Upper lobe of left lung (tissue), 6 donors: ENCODE measurements around the gene PACS1. TPM values are rescaled to one million over a fixed set of nuclear protein-coding genes. Genes with fewer than 3 reads are reported as not detected.

Experiments used
- ATAC-seq, 2 donors: fragments of 200-7000 bp; cut with Tn5 transposase; one replicate each; pipeline ENCODE4 v1.9.1; 2022; ENCODE audit warnings: mild to moderate bottlenecking in 2 of 2, moderate library complexity in 2 of 2; ENCODE audit not compliant: low FRiP score in 2 of 2
- DNase-seq, 2 donors: peaks; one replicate each; pipeline ENCODE4 v3.0.0-alpha.2; 2019 to 2020
- H3K27ac ChIP-seq, 4 donors: fragments of 200-600 bp; sonication (generic); one replicate each; pipeline ENCODE4 v1.5.1; 2016 to 2019
- H3K27me3 ChIP-seq, 4 donors: fragments of 200-600 bp; sonication (generic); one replicate each; pipeline ENCODE4 v1.5.1; 2017 to 2019
- H3K36me3 ChIP-seq, 4 donors: fragments of 200-600 bp; sonication (generic); one replicate each; pipeline ENCODE4 v1.5.1; 2016 to 2019
- H3K4me1 ChIP-seq, 4 donors: fragments of 200-600 bp; sonication (generic); one replicate each; pipeline ENCODE4 v1.5.1; 2018 to 2019
- H3K4me3 ChIP-seq, 4 donors: fragments of 200-600 bp; sonication (generic); one replicate each; pipeline ENCODE4 v1.5.1; 2017 to 2019; ENCODE audit warnings: mild to moderate bottlenecking in 2 of 4, moderate library complexity in 1 of 4
- H3K9me3 ChIP-seq, 4 donors: fragments of 200-600 bp; sonication (generic); one replicate each; pipeline ENCODE4 v1.5.1; 2018 to 2019
- CTCF ChIP-seq, 6 experiments: fragments of 450-650 bp in 4 of 6; fragments of 200-600 bp in 2 of 6; sonication (generic) in 2 of 6; IDR thresholded peaks; one replicate each; pipeline ENCODE4 v1.5.1; 2016 to 2019; ENCODE audit warnings: antibody characterized with exemption in 6 of 6
- EP300 ChIP-seq, 4 donors: sonication (generic); formaldehyde crosslinking; IDR thresholded peaks; one replicate each; pipeline ENCODE4 v1.5.1; 2017; ENCODE audit warnings: antibody characterized with exemption in 4 of 4, control low read depth in 2 of 4
- POLR2A ChIP-seq, 4 donors: fragments of 450-650 bp; IDR thresholded peaks; one replicate each; pipeline ENCODE4 v1.5.1; 2016 to 2017; ENCODE audit warnings: antibody characterized with exemption in 4 of 4, mild to moderate bottlenecking in 2 of 4
- POLR2AphosphoS5 ChIP-seq, 2 donors: sonication (generic); formaldehyde crosslinking; IDR thresholded peaks; one replicate each; pipeline ENCODE4 v1.5.1; 2017; ENCODE audit warnings: antibody characterized with exemption in 2 of 2
- WGBS, 2 donors: methylation state at CpG; one replicate each; pipeline ENCODE4 v1.1.5; 2017 to 2018; 5-methylcytosine and 5-hydroxymethylcytosine counted together
- total RNA-seq, 6 donors: library from RNA; depleted of rRNA in 4 of 6; stranded (reverse); fragments of >200 nt in 4 of 6; gene quantifications; one replicate each; pipeline versions ENCODE4 v1.1.0 to v1.2.1, GENCODE V29; 2016 to 2021
- donor health status: DM: no; HTN: no; CAD: no; lungs with moderate emphysema.
- donor health status: DM: no; HTN: yes; CAD: no; lungs with severe emphysema.

Gene PACS1
- total RNA-seq, 6 donors from 2014 or later = 39.8 to 123 (median 51.1) TPM

DNA sequence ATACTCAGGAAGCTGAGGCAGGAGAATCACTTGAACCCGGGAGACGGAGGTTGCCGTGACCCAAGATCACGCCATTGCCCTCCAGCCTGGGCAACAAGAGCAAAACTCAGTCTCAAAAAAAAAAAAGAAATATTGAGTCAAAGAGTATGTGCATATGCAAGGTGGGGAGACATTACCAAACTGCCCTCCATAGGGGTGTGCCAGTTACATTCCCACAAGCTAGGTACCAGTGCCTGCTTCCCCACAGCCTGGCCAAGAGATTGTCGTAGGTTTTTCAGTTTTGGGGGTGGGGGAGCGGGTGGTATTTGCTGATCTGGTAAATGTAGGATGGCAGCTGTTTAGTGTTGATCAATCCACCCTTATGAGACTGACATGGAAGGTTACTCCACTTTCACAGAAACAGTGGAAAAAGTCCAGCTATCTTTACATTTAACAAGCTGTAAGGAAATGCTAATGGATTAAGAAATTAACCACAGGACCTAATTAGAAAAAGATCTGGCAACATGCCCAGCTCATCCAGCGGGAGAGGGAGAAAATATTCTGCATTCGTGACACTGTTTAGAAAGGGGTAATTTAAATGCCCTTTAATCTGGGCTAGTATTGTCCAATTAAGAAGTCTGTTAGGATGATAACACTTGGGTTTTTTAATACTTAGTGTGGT, 89.4 kb downstream of the PACS1 start:
- no peak overlapping the region for H3K27ac ChIP-seq
- no peak for TF ChIP-seq POLR2AphosphoS5 (IDR thresholded peaks at IDR 0.05)
- TF ChIP-seq POLR2A (IDR thresholded peaks at IDR 0.05) = no peak
- TF ChIP-seq EP300 (IDR thresholded peaks at IDR 0.05) = no peak
- no peak for TF ChIP-seq CTCF (IDR thresholded peaks at IDR 0.05)
- no peak overlapping the region for H3K4me3 ChIP-seq
- no peaks in the 10 kb centered on the region for H3K36me3 ChIP-seq
- peaks cover 0 to 7% (median 0%) of the 10 kb centered on the region in 4 donors for H3K4me1 ChIP-seq
- no peaks in the 10 kb centered on the region for H3K9me3 ChIP-seq
- 65 to 77% methylated on average over 8 of the region's 8 CpGs for WGBS, 2 donors
- ATAC-seq = no peak
- no peak for DNase-seq
- H3K27me3 ChIP-seq = no peaks in the 10 kb centered on the region

- H3K27ac ChIP-seq = no peak overlapping the region
- WGBS, 2 donors = 95 to 97% methylated on average over 5 of the region's 5 CpGs
- no peaks in the 10 kb centered on the region for H3K36me3 ChIP-seq
- H3K9me3 ChIP-seq = no peaks in the 10 kb centered on the region
- ATAC-seq (no peak), DNase-seq (no peak)
- TF ChIP-seq EP300 (IDR thresholded peaks at IDR 0.05) (no peak), POLR2A (IDR thresholded peaks at IDR 0.05) (no peak), POLR2AphosphoS5 (IDR thresholded peaks at IDR 0.05) (no peak), CTCF (IDR thresholded peaks at IDR 0.05) (no peak)
- H3K4me3 ChIP-seq = no peak overlapping the region
- peaks cover 0 to 7% (median 0%) of the 10 kb centered on the region in 4 donors for H3K4me1 ChIP-seq
- H3K27me3 ChIP-seq = no peaks in the 10 kb centered on the region
Measured at GRCh38 chr11:66160709-66161108, 90.6 kb downstream of the PACS1 start.

GRCh38 chr11:66168289-66168688, 98.2 kb downstream of the PACS1 start:
- Histone ChIP-seq H3K27ac (no peak overlapping the region), H3K4me1 (no peaks in the 10 kb centered on the region), H3K27me3 (no peaks in the 10 kb centered on the region), H3K4me3 (no peak overlapping the region), H3K9me3 (no peaks in the 10 kb centered on the region), H3K36me3 (no peaks in the 10 kb centered on the region)
- no peak for DNase-seq
- no peak for TF ChIP-seq POLR2AphosphoS5 (IDR thresholded peaks at IDR 0.05)
- TF ChIP-seq POLR2A (IDR thresholded peaks at IDR 0.05) = no peak
- TF ChIP-seq CTCF (IDR thresholded peaks at IDR 0.05) = no peak
- no peak for TF ChIP-seq EP300 (IDR thresholded peaks at IDR 0.05)
- 96 to 98% methylated on average over 7 of the region's 7 CpGs for WGBS, 2 donors
- no peak for ATAC-seq

- no peak for ATAC-seq
- Histone ChIP-seq H3K27ac (no peak overlapping the region), H3K9me3 (no peaks in the 10 kb centered on the region), H3K27me3 (no peaks in the 10 kb centered on the region), H3K4me1 (no peaks in the 10 kb centered on the region), H3K36me3 (no peaks in the 10 kb centered on the region), H3K4me3 (no peak overlapping the region)
- WGBS, 2 donors = 87 to 90% methylated on average over 7 to 8 of the region's 8 CpGs
- TF ChIP-seq EP300 (IDR thresholded peaks at IDR 0.05) (no peak), POLR2A (IDR thresholded peaks at IDR 0.05) (no peak), POLR2AphosphoS5 (IDR thresholded peaks at IDR 0.05) (no peak), CTCF (IDR thresholded peaks at IDR 0.05) (no peak)
- DNase-seq = no peak
Measured at GRCh38 chr11:66172146-66172545, 102.1 kb downstream of the PACS1 start.

DNA sequence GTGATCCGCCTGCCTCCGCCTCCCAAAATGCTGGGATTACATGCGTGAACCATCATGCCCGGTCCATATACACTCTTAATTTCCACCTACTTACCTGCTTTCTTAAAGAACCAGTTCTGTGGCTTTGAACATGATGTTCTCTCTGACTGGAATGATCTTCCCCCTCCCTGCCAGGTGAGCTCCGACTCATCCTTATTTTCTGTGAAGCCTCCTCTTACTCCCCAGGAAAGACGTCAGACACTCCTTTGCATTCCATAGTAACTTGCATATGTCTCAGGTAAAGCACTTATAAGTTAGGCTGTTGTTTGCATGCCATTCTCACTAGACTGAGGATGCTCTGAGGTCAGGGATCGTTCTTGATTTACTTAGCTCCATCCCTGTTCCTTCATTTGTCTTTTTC, 106.6 kb downstream of the PACS1 start:
- no peak for ATAC-seq
- no peak for DNase-seq
- H3K27ac ChIP-seq = no peak overlapping the region
- H3K36me3 ChIP-seq = no peaks in the 10 kb centered on the region
- no peaks in the 10 kb centered on the region for H3K9me3 ChIP-seq
- no peak for TF ChIP-seq EP300 (IDR thresholded peaks at IDR 0.05)
- TF ChIP-seq CTCF (IDR thresholded peaks at IDR 0.05) = no peak
- no peak for TF ChIP-seq POLR2AphosphoS5 (IDR thresholded peaks at IDR 0.05)
- no peak for TF ChIP-seq POLR2A (IDR thresholded peaks at IDR 0.05)
- no peaks in the 10 kb centered on the region for H3K27me3 ChIP-seq
- H3K4me1 ChIP-seq = peaks cover 0 to 4% (median 2%) of the 10 kb centered on the region in 4 donors
- H3K4me3 ChIP-seq = no peak overlapping the region
- 89 to 92% methylated on average over 7 of the region's 7 CpGs for WGBS, 2 donors
